HG03196 (cell line): Measurements from ENCODE around the gene TNFRSF13B.
"Not testable (repeated sequence)": the region's sequence is repeated elsewhere in the genome, so short reads cannot be mapped to it uniquely, and the experiment has no call there.

ENCODE experiments used
- ATAC-seq: cut with Tn5 transposase; IDR thresholded peaks from one replicate; pipeline ENCODE4 v1.9.1; 2021; ENCODE audit not compliant: unreplicated experiment

TNFRSF13B gene

GRCh38 chr17:17007891-17008290, 36.0 kb upstream of the TNFRSF13B start:
- ATAC-seq: not testable (repeated sequence)

GRCh38 chr17:17004997-17005614, 33.2 kb upstream of the TNFRSF13B start:
- not testable (repeated sequence) for ATAC-seq

DNA sequence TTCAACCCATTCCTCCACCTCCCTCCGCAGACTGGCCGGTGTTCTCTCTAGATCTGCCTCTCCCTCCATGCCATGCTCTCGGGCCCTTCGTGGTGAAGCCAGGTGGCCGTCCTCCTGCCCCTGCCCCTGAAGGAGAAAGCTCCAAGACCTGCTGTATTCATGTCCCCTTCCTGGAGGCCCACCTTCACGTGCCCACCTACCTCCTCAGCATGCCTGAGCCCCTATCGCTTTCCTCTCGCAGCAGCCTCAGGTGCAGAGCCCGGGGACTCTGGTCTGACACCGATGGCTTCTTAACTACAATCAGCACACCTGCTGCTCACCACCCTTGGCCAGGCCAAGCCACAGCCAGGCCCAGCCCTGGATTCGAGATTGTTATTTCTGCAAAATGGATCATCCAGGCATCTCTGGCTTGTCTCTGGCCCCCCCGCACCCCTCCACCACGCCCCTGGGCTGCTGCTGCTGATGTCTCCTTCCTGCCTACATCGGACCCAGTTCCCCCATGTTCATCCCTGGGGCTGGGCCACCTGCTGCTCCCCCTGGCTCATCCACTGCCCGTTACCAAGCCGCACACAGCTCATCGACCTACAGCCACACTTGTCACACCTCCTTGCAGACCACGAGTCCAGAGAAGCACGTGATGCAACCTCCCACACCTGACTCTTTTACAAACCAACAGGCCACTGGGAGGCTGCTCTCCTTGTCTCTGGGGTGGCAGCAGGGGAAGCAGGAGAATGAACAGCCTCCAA, 32.5 kb upstream of the TNFRSF13B start:
- no peak for ATAC-seq

- not testable (repeated sequence) for ATAC-seq
These were observed 31.1 kb upstream of the TNFRSF13B start for GRCh38 chr17:17002731-17003715.

- no peak for ATAC-seq
These were observed 30.1 kb upstream of the TNFRSF13B start for GRCh38 chr17:17001874-17002520.

- ATAC-seq: no peak
These were observed 29.3 kb upstream of the TNFRSF13B start for GRCh38 chr17:17001076-17001777.

DNA sequence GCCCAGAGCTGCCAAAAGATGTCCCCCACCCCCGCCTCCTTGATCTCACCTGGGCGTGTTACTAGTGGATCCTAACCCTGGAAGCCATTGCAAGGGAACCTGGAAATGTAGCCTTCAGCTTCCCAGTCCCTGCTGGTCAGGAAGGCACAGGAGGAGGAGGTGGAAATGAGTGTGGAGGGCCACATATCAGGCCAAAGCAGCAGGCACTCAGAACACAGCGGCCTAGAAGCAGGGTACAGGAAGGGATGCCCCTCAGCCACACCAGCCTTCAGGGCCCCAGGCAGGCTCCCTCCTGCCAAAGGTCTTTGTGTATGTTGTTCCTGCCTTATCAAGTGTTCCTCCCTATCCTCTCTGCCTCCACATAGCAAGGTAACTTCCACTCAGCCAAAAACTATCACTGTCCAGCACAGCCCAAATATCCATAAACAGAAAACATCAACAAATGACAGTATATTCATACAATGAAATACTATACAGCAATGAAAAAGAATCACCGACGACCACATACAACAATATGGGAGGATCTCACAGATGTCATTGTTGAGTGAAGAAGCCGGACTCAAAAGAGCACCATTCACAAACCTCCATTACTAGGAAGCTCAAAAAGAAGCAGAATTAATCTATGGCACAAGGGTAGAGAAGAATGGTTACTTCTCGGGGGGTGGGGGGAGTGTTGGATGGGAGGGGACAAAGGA, 28.2 kb upstream of the TNFRSF13B start:
- ATAC-seq: no peak

- ATAC-seq: no peak
These were observed 25.9 kb upstream of the TNFRSF13B start for GRCh38 chr17:16997514-16998429.

- ATAC-seq: not testable (repeated sequence)
These were observed 24.8 kb upstream of the TNFRSF13B start for GRCh38 chr17:16996726-16997125.

- ATAC-seq: no peak
These were observed 24.0 kb upstream of the TNFRSF13B start for GRCh38 chr17:16995930-16996329.

GRCh38 chr17:16994631-16995030, 22.7 kb upstream of the TNFRSF13B start:
- no peak for ATAC-seq

- ATAC-seq: no peak
These were observed 19.6 kb upstream of the TNFRSF13B start for GRCh38 chr17:16991349-16992009.

- no peak for ATAC-seq
These were observed 18.3 kb upstream of the TNFRSF13B start for GRCh38 chr17:16989953-16990860.

DNA sequence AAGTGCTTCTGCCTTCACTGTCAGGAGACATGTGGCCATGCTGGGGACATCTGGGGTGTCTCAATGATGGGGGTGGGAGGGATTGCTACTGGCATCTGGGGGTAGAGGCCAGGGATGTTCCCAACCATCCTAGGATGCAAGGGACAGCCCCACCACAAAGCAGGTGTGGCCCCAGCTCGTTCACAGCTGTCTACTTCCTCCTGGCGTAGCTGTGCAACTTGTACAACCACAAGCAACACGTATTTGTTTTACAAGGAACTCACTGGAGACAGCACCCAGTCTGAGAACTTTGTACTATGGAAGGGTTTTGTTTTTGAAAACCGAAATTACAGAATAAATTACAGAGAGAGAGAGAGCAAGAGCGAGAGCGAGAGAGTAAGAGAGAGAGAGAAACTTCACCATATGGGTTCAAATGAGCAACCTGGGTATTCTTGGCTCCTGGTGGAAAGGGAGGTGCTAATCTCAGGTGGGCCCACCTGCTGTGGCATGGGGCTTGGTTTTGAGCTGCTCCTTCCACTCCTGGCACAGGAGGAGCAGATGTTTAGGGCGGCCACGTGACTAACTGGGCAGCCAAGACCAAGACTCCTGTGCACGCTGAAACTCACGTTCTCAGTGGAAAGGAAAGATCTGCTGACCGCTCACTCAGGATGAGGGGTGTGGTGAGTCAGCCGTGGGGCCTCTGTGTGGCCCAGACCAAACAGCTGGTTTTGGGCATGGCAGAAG, 17.5 kb upstream of the TNFRSF13B start:
- ATAC-seq: peak; percentile 29

GRCh38 chr17:16988749-16989229, 16.9 kb upstream of the TNFRSF13B start:
- peak; percentile 6 for ATAC-seq
